DMS 273 (cell line): Measurements from ENCODE around the gene LCE3B.

Source experiments
- DNase-seq: peaks from one replicate; lab custom pipeline; 2025; ENCODE audit not compliant: unreplicated experiment; lab: John Stamatoyannopoulos, UW

The LCE3B gene

DNA sequence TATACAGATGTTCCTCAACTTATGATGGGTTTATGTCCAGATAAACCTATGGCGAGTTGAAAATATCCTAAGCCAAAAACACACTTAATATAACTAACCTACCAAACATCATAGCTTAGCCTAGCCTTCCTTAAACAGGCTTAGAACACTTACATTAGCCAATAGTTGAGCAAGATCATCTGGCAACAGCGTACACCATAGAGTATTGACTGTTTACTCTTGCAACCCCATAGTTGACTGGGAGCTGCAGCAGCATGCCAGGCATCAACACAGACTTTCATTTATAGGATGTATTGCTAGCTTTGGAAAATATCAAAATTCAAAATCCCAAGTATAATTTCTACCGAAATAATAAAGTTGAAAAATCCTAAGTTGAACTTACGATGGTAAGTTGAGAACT lies 44.1 kb downstream of the LCE3B start:
- DNase-seq, result no peak

DNA sequence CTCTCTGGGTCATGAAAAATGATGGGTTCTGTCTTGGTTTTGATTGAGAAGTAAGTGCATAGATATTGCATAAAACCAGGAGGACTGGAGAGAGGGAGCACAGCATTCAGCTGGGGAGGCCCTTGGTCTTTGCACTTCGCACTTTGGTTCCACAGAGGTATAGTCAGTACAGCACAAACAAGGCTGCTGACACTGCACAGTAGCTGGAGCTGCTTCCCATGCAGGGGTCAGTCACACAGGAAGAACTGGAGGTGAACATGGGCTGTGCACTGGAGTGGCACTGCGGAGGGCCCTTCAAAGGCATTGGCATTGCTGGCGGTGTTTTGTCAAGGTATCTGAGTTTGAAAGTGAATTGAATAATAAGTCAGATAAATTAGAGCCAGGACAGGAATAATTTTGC lies 45.0 kb downstream of the LCE3B start:
- DNase-seq, result no peak

DNA sequence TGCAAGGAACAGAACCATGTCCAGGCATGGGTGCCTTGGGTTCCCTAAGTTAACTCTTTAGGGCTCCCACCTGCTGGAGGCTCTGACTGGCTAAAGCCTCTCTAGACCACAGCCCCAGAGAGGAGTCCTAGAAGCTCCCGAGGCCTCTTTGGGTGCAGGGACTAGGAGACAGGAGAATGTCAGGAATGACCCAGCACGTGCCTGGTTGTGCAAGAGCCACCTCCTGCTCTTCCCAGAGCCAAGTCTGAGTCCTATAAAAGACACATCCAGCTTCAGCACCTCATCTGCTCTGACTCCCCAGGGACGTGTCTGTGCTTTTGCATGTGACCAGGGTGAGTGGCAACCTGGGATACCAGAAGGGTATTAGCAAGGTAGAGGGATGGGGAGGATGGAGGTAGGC lies 49.5 kb downstream of the LCE3B start, which contains the start of gene LCE2D:
TSS of gene LCE2D (plus strand) at position 283 of the 400 bp plus-strand sequence. CDS start 726 bp downstream, outside the sequence.
- no peak for DNase-seq
